ENCODE measurements around the gene NABP2. TPM values are rescaled to one million over a fixed set of nuclear protein-coding genes. Genes with fewer than 3 reads are reported as not detected.

NABP2 gene
- total and polyA plus RNA-seq, 2 experiments from 2014 or later = 25.5 to 27.8 TPM

GRCh38 chr12:56204275-56204674 lies 19.9 kb upstream of the NABP2 start:
- H2AFZ ChIP-seq = no peak overlapping the region
- Mint-ChIP-seq H3K36me3 (ENCODE audit: low read depth) (peaks cover 52% of the 10 kb centered on the region), H3K4me3 (no peak overlapping the region), H3K9me3 (no peaks in the 10 kb centered on the region), H3K27ac (no peak overlapping the region), H3K27me3 (ENCODE audit: insufficient read depth, low read depth, poor library complexity) (no peaks in the 10 kb centered on the region), H3K4me1 (no peaks in the 10 kb centered on the region; the same call in 2 of the 3 replicates)
- peaks cover 21% of the 10 kb centered on the region for H3K36me3 ChIP-seq (ENCODE audit: insufficient read depth)
- no peak for DNase-seq (ENCODE audit: low spot score)
- peaks cover 8% of the 10 kb centered on the region for H4K20me1 ChIP-seq (replicated peaks; ENCODE audit: insufficient read depth)
- TF ChIP-seq CREB1 (CRISPR knock-in tag; IDR thresholded peaks at IDR 0.05; ENCODE audit: low read depth) = no peak
- no peak for TF ChIP-seq NANOG (IDR thresholded peaks at IDR 0.05; ENCODE audit: borderline replicate concordance)
- TF ChIP-seq, protein P1, sequence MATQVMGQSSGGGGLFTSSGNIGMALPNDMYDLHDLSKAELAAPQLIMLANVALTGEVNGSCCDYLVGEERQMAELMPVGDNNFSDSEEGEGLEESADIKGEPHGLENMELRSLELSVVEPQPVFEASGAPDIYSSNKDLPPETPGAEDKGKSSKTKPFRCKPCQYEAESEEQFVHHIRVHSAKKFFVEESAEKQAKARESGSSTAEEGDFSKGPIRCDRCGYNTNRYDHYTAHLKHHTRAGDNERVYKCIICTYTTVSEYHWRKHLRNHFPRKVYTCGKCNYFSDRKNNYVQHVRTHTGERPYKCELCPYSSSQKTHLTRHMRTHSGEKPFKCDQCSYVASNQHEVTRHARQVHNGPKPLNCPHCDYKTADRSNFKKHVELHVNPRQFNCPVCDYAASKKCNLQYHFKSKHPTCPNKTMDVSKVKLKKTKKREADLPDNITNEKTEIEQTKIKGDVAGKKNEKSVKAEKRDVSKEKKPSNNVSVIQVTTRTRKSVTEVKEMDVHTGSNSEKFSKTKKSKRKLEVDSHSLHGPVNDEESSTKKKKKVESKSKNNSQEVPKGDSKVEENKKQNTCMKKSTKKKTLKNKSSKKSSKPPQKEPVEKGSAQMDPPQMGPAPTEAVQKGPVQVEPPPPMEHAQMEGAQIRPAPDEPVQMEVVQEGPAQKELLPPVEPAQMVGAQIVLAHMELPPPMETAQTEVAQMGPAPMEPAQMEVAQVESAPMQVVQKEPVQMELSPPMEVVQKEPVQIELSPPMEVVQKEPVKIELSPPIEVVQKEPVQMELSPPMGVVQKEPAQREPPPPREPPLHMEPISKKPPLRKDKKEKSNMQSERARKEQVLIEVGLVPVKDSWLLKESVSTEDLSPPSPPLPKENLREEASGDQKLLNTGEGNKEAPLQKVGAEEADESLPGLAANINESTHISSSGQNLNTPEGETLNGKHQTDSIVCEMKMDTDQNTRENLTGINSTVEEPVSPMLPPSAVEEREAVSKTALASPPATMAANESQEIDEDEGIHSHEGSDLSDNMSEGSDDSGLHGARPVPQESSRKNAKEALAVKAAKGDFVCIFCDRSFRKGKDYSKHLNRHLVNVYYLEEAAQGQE (IDR thresholded peaks at IDR 0.05; ENCODE audit: unreplicated experiment) = no peak
- TF ChIP-seq ZNF114 (CRISPR knock-in tag; IDR thresholded peaks at IDR 0.05) = no peak
- TF ChIP-seq ZNF331 (CRISPR knock-in tag; IDR thresholded peaks at IDR 0.05; ENCODE audit: low read depth) = no peak
- TF ChIP-seq ZNF462 (CRISPR knock-in tag; IDR thresholded peaks at IDR 0.05) = no peak
- TF ChIP-seq CTCF (conservative IDR thresholded peaks at IDR 0.05; ENCODE audit: low read depth in 2 of 2) = no peak
- no peak for TF ChIP-seq JUNB (IDR thresholded peaks at IDR 0.05; ENCODE audit: unreplicated experiment)
- no peak for TF ChIP-seq EZH2 (IDR thresholded peaks at IDR 0.05; ENCODE audit: low read depth, unreplicated experiment)
- TF ChIP-seq EZH2phosphoT487 (IDR thresholded peaks at IDR 0.05; ENCODE audit: unreplicated experiment) = no peak
- TF ChIP-seq, protein P2, sequence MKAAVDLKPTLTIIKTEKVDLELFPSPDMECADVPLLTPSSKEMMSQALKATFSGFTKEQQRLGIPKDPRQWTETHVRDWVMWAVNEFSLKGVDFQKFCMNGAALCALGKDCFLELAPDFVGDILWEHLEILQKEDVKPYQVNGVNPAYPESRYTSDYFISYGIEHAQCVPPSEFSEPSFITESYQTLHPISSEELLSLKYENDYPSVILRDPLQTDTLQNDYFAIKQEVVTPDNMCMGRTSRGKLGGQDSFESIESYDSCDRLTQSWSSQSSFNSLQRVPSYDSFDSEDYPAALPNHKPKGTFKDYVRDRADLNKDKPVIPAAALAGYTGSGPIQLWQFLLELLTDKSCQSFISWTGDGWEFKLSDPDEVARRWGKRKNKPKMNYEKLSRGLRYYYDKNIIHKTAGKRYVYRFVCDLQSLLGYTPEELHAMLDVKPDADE (IDR thresholded peaks at IDR 0.05) = no peak
- H3F3A ChIP-seq (replicated peaks; ENCODE audit: low read depth) = peaks cover 19% of the 10 kb centered on the region
- no peaks in the 10 kb centered on the region for H3K27me3 ChIP-seq (ENCODE audit: insufficient read depth)
- ATAC-seq = no peak
- H3K9me2 ChIP-seq (ENCODE audit: insufficient read depth) = no peaks in the 10 kb centered on the region
- no peak overlapping the region for H3K4me2 ChIP-seq
- H3K4me3 ChIP-seq = no peak overlapping the region
- H3K4me1 ChIP-seq (ENCODE audit: insufficient read depth) = no peaks in the 10 kb centered on the region
- H3K27ac ChIP-seq (ENCODE audit: low read depth) = no peak overlapping the region; the same call in 1 of the 2 replicates
- H3K79me2 ChIP-seq (replicated peaks; ENCODE audit: insufficient read depth) = no peaks in the 10 kb centered on the region
